Erythroblast (primary cell): ENCODE results near the gene IMPACT.

Source experiments
- GATA1 ChIP-seq: IDR thresholded peaks from 2 replicates; pipeline ENCODE4 v1.6.1; 2011; ENCODE audit warnings: low read depth, mild to moderate bottlenecking, control low read depth, low read length, moderate library complexity
- POLR2A ChIP-seq: IDR thresholded peaks from 2 replicates; pipeline ENCODE4 v1.6.1; 2011; ENCODE audit warnings: mild to moderate bottlenecking, low read length

- no peak for TF ChIP-seq POLR2A
- TF ChIP-seq GATA1: no peak
Measured at GRCh38 chr18:24414349-24415003, 12.0 kb upstream of the IMPACT start.
